SK-N-MC (cell line): ENCODE results near the gene RPL6.
"Not testable (repeated sequence)": the region's sequence is repeated elsewhere in the genome, so short reads cannot be mapped to it uniquely, and the experiment has no call there.

Experiments
- DNase-seq: peaks from one replicate; pipeline ENCODE4 v3.0.0-alpha.2; 2011; ENCODE audit warnings: low read depth, low spot score
- H3K27ac ChIP-seq: fragments of 200-600 bp; sonication (generic); 2 replicates; pipeline ENCODE4 v1.5.1; 2016; ENCODE audit warnings: mixed run types
- H3K36me3 ChIP-seq: fragments of 200-600 bp; sonication (generic); 2 replicates; pipeline ENCODE4 v1.6.1; 2017; ENCODE audit warnings: antibody characterized with exemption, low read length, mixed read lengths; ENCODE audit not compliant: insufficient read depth
- H3K4me3 ChIP-seq: fragments of 200-600 bp; sonication (generic); 2 replicates; pipeline ENCODE4 v1.5.1; 2016
- H3K9ac ChIP-seq: fragments of 200-600 bp; sonication (generic); 2 replicates; pipeline ENCODE4 v1.8.0; 2017; ENCODE audit warnings: mixed run types, mixed read lengths; ENCODE audit not compliant: insufficient read length
- H3K9me3 ChIP-seq: fragments of 200-600 bp; sonication (generic); 2 replicates; pipeline ENCODE4 v1.6.1; 2017; ENCODE audit warnings: low read depth, mild to moderate bottlenecking, antibody characterized with exemption, low read length, moderate library complexity, mixed read lengths
- EZH2 ChIP-seq: fragments of 200-600 bp; sonication (generic); IDR thresholded peaks from one replicate; pipeline ENCODE4 v1.6.1; 2017; ENCODE audit warnings: antibody characterized with exemption
- FOXP2 ChIP-seq: optimal IDR thresholded peaks from 2 replicates; pipeline ENCODE3; 2011; ENCODE audit warnings: mild to moderate bottlenecking, moderate library complexity; ENCODE audit not compliant: insufficient read depth; ENCODE audit errors: extremely low read length, control extremely low read depth
- POLR2AphosphoS5 ChIP-seq: IDR thresholded peaks from 2 replicates; pipeline ENCODE4 v1.6.1; 2012; ENCODE audit warnings: mild to moderate bottlenecking, low read depth, low read length, borderline replicate concordance

The RPL6 gene

GRCh38 chr12:112409064-112409905 lies at the start of gene RPL6:
Gene RPL6 (minus strand): TSS chr12:112409605. CDS start chr12:112408656, 949 bp downstream.
- TF ChIP-seq EZH2: no peak
- peak; percentile 100 for TF ChIP-seq POLR2AphosphoS5
- no peak for TF ChIP-seq FOXP2
- peaks cover 48% of the 10 kb centered on the region for H3K36me3 ChIP-seq
- peak within 1 kb of the TSS; percentile 100 for H3K9ac ChIP-seq
- H3K9me3 ChIP-seq: no peaks in the 10 kb centered on the region
- peak within 1 kb of the TSS; percentile 95 for H3K4me3 ChIP-seq
- peak; percentile 95 for DNase-seq
- H3K27ac ChIP-seq: peak within 1 kb of the TSS; percentile 97

DNA sequence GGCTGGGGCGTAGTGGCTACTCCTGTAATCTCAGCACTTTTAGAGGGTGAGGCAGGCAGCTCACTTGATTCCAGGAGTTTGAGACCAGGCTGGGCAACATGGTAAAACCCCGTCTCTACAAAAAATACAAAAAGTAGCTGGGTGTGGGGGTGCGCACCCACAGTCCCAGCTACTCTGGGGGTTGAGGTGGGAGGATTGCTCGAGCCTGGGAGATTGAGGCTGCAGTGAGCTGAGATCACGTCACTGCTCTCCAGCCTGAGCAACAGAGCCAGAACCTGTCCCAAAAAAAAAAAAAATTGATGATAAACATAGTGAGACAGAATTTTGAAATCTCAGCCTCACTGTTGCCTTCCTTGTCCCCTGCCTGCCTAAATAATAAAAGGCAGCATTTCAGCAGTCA lies 49.3 kb upstream of the RPL6 start:
- no peak for TF ChIP-seq POLR2AphosphoS5
- TF ChIP-seq FOXP2: no peak
- TF ChIP-seq EZH2: no peak
- Histone ChIP-seq H3K27ac (no peak overlapping the region), H3K36me3 (peaks cover 53% of the 10 kb centered on the region), H3K4me3 (no peak overlapping the region), H3K9ac (no peak overlapping the region), H3K9me3 (no peaks in the 10 kb centered on the region)
- DNase-seq: no peak

- TF ChIP-seq EZH2 (no peak), POLR2AphosphoS5 (no peak), FOXP2 (no peak)
- H3K4me3 ChIP-seq: no peak overlapping the region
- no peak overlapping the region for H3K9ac ChIP-seq
- H3K36me3 ChIP-seq: peaks cover 53% of the 10 kb centered on the region
- H3K27ac ChIP-seq: no peak overlapping the region
- no peaks in the 10 kb centered on the region for H3K9me3 ChIP-seq
- no peak for DNase-seq
Observed at GRCh38 chr12:112458330-112458729, 48.9 kb upstream of the RPL6 start.

GRCh38 chr12:112457142-112457541 lies 47.7 kb upstream of the RPL6 start:
- peaks cover 60% of the 10 kb centered on the region for H3K36me3 ChIP-seq
- H3K27ac ChIP-seq, DNase-seq, H3K9me3 ChIP-seq, H3K9ac ChIP-seq, H3K4me3 ChIP-seq: not testable (repeated sequence)

DNA sequence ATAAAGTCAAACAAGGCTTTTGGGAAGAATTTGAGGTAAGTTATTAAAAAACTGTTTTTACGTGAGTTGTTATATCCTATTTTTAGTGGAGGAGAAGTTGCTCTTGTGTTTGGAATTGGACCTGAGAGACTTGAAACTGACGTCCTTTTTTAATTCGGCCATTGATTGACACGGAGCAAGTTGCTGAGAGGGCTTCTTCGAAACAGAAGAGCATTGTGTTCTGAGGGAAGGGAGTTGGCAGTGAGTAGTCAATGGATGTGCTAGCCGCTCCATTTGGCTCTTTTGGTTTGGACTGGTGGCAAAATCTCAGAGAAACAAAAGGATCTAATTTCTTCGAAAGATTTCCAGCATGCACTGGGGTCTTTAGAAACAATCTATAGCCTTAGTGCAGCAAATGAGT lies 46.6 kb upstream of the RPL6 start:
- no peak for DNase-seq
- Histone ChIP-seq H3K36me3 (peaks cover 60% of the 10 kb centered on the region), H3K4me3 (no peak overlapping the region), H3K9ac (no peak overlapping the region), H3K9me3 (no peaks in the 10 kb centered on the region), H3K27ac (no peak overlapping the region)
- TF ChIP-seq FOXP2 (no peak), POLR2AphosphoS5 (no peak), EZH2 (no peak)

DNA sequence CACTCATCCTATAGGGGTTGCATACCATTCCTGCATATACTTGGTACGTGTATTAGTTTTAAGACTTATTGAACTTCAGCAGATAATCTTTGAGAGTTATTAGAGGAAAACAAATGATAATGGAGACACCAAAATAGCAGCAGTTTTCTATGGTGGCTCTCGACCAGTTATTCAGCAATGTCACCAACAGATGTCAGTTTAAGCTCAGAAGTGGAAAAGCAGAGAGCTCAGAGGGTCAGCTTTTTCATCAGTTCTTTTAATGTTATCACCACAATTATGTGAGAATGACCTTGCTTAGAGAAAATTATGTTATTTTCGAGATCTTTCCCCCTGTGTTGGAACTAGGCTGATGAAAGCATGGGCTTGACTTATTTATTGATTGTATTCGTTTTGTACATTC lies 41.3 kb upstream of the RPL6 start:
- Histone ChIP-seq H3K27ac (0 out of 2 replicates have a peak overlapping the region, but pooled peaks have one; percentile 42), H3K9ac (no peak overlapping the region), H3K36me3 (peaks cover 66% of the 10 kb centered on the region), H3K4me3 (no peak overlapping the region), H3K9me3 (no peaks in the 10 kb centered on the region)
- TF ChIP-seq EZH2 (no peak), POLR2AphosphoS5 (no peak), FOXP2 (no peak)
- no peak for DNase-seq

DNA sequence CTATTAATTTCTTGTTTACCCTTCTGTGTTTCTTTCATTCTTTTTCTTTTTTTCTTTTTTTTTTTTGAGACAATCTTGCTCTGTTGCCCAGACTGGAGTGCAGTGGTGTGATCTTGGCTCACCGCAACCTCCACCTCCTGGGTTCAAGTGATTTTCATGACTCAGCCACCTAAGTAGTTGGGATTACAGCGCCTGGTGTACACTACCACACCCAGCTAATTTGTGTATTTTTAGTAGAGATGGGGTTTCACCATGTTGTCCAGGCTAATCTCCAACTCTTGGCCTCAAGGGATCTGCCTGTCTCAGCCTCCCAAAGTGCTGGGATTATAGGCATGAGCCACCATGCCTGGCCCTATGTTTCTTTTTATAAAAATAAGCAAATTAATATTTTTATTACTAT lies 38.8 kb upstream of the RPL6 start:
- H3K9ac ChIP-seq, H3K9me3 ChIP-seq, H3K27ac ChIP-seq, H3K4me3 ChIP-seq, DNase-seq: not testable (repeated sequence)
- peaks cover 46% of the 10 kb centered on the region for H3K36me3 ChIP-seq

GRCh38 chr12:112447106-112447505 lies 37.7 kb upstream of the RPL6 start:
- Histone ChIP-seq H3K36me3 (peaks cover 39% of the 10 kb centered on the region), H3K9ac (no peak overlapping the region), H3K9me3 (no peaks in the 10 kb centered on the region), H3K4me3 (no peak overlapping the region), H3K27ac (no peak overlapping the region)
- no peak for DNase-seq
- no peak for TF ChIP-seq POLR2AphosphoS5
- TF ChIP-seq EZH2: no peak
- no peak for TF ChIP-seq FOXP2

GRCh38 chr12:112446008-112446725 lies 36.8 kb upstream of the RPL6 start:
- H3K9me3 ChIP-seq: no peaks in the 10 kb centered on the region
- TF ChIP-seq FOXP2 (no peak), EZH2 (no peak), POLR2AphosphoS5 (no peak)
- peaks cover 35% of the 10 kb centered on the region for H3K36me3 ChIP-seq
- no peak for DNase-seq
- 0 out of 2 replicates have a peak overlapping the region, but pooled peaks have one; percentile 25 for H3K27ac ChIP-seq
- H3K9ac ChIP-seq: no peak overlapping the region
- no peak overlapping the region for H3K4me3 ChIP-seq
